Activated CD8-positive, alpha-beta T cell treated with anti-CD3 and anti-CD28 coated beads for 36 hours (primary cell): ENCODE measurements around the gene RIMOC1. TPM values are rescaled to one million over a fixed set of nuclear protein-coding genes. Genes with fewer than 3 reads are reported as not detected.
A peak's percentile ranks its signal among the peaks of the same experiment; 100 is the strongest.

Source experiments
- ATAC-seq: fragments of 200-7000 bp; cut with Tn5 transposase; one replicate; pipeline ENCODE4 v1.10.0; 2021; ENCODE audit warnings: mild to moderate bottlenecking, moderate library complexity
- CTCF ChIA-PET: fragments of 350-600 bp; sonication (Branson Sonifier 250); formaldehyde crosslinking; loops from one replicate; lab custom pipeline; 2021; ENCODE audit warnings: antibody characterized with exemption; lab: Charles Lee
- POLR2A ChIA-PET: fragments of 350-600 bp; sonication (Branson Sonifier 250); formaldehyde crosslinking; loops from one replicate; lab custom pipeline; 2021; ENCODE audit warnings: antibody characterized with exemption; lab: Charles Lee
- DNase-seq: peaks from one replicate; pipeline ENCODE4 v3.0.0-alpha.2; 2020
- H3K27ac Mint-ChIP-seq: one replicate; pipeline ENCODE4 v1.8.0; 2021; ENCODE audit warnings: mild to moderate bottlenecking, mixed read lengths
- H3K27me3 Mint-ChIP-seq: one replicate; pipeline ENCODE4 v1.8.0; 2021; ENCODE audit warnings: mixed read lengths
- H3K36me3 Mint-ChIP-seq: one replicate; pipeline ENCODE4 v1.8.0; 2021; ENCODE audit warnings: low read depth, mixed read lengths
- H3K4me1 Mint-ChIP-seq: one replicate; pipeline ENCODE4 v1.8.0; 2021; ENCODE audit warnings: low read depth, mixed read lengths
- H3K4me3 Mint-ChIP-seq: one replicate; pipeline ENCODE4 v1.8.0; 2021; ENCODE audit warnings: mild to moderate bottlenecking, moderate library complexity, mixed read lengths
- H3K9me3 Mint-ChIP-seq: one replicate; pipeline ENCODE4 v1.8.0; 2021; ENCODE audit warnings: mixed read lengths
- intact Hi-C: fragments of 100-400 bp; cut with micrococcal nuclease; formaldehyde crosslinking; loops from one replicate; pipeline ENCODE4 v1.10.0; 2022
- total RNA-seq, 2 experiments: library from RNA; stranded (reverse); gene quantifications; one replicate each; pipeline ENCODE4 v1.2.3, GENCODE V29; 2021
- TF ChIP-seq, protein P1 (sequence below): fragments of 200-600 bp; IDR thresholded peaks from one replicate; pipeline ENCODE4 v1.8.0; 2022; ENCODE audit warnings: antibody characterized with exemption, mild to moderate bottlenecking

Gene RIMOC1
- total RNA-seq, 2 experiments from 2014 or later, result 19.5 to 19.8 TPM

GRCh38 chr5:41903382-41903891 lies 707 bp upstream of the RIMOC1 start:
- peak overlapping the region; percentile 95 for H3K4me3 Mint-ChIP-seq
- intact Hi-C loops, result no loop called here
- H3K27me3 Mint-ChIP-seq, result peaks cover 3% of the 10 kb centered on the region
- H3K27ac Mint-ChIP-seq, result peak overlapping the region; percentile 99
- H3K36me3 Mint-ChIP-seq, result peaks cover 19% of the 10 kb centered on the region
- DNase-seq, result no peak
- no peak for ATAC-seq
- H3K9me3 Mint-ChIP-seq, result no peaks in the 10 kb centered on the region
- TF ChIP-seq, protein P1, sequence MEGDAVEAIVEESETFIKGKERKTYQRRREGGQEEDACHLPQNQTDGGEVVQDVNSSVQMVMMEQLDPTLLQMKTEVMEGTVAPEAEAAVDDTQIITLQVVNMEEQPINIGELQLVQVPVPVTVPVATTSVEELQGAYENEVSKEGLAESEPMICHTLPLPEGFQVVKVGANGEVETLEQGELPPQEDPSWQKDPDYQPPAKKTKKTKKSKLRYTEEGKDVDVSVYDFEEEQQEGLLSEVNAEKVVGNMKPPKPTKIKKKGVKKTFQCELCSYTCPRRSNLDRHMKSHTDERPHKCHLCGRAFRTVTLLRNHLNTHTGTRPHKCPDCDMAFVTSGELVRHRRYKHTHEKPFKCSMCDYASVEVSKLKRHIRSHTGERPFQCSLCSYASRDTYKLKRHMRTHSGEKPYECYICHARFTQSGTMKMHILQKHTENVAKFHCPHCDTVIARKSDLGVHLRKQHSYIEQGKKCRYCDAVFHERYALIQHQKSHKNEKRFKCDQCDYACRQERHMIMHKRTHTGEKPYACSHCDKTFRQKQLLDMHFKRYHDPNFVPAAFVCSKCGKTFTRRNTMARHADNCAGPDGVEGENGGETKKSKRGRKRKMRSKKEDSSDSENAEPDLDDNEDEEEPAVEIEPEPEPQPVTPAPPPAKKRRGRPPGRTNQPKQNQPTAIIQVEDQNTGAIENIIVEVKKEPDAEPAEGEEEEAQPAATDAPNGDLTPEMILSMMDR, result no peak
- ChIA-PET CTCF (interaction anchor here (0.6 to 1.6 kb wide), 4 partner anchors 26 to 47 kb away, joined by 3 to 6 read pairs (median 4); no protein-coding TSS in a partner anchor), POLR2A (interaction anchor here (1.1 to 2.9 kb wide), 10 partner anchors 9 to 1699 kb away, joined by 3 to 23 read pairs (median 5); partner anchors contain the start of genes FBXO4 and OXCT1)
- peaks cover 38% of the 10 kb centered on the region for H3K4me1 Mint-ChIP-seq

- H3K4me3 Mint-ChIP-seq, result no peak overlapping the region
- H3K27me3 Mint-ChIP-seq, result peaks cover 3% of the 10 kb centered on the region
- POLR2A ChIA-PET, result interaction anchor here (2.9 kb wide), 1 partner anchor 35 kb away, joined by 19 read pairs; the partner anchor contains the start of gene OXCT1
- CTCF ChIA-PET, result no interaction called here
- TF ChIP-seq, protein P1, result no peak
- DNase-seq (no peak), ATAC-seq (no peak)
- H3K4me1 Mint-ChIP-seq, result peaks cover 43% of the 10 kb centered on the region
- intact Hi-C loops, result no loop called here
- H3K9me3 Mint-ChIP-seq, result no peaks in the 10 kb centered on the region
- H3K27ac Mint-ChIP-seq, result no peak overlapping the region
- peaks cover 37% of the 10 kb centered on the region for H3K36me3 Mint-ChIP-seq
Observed at GRCh38 chr5:41906151-41906550, 2.0 kb downstream of the RIMOC1 start.

- peaks cover 54% of the 10 kb centered on the region for H3K36me3 Mint-ChIP-seq
- H3K4me1 Mint-ChIP-seq, result peaks cover 42% of the 10 kb centered on the region
- peak overlapping the region; percentile 63 for H3K27ac Mint-ChIP-seq
- DNase-seq (no peak), ATAC-seq (no peak)
- TF ChIP-seq, protein P1, result no peak
- H3K4me3 Mint-ChIP-seq, result no peak overlapping the region
- CTCF ChIA-PET, result interaction anchor here (1.2 to 1.5 kb wide), 2 partner anchors 17 to 52 kb away, joined by 3 to 5 read pairs; partner anchors contain the start of gene FBXO4
- intact Hi-C loops, result no loop called here
- POLR2A ChIA-PET, result no interaction called here
- no peaks in the 10 kb centered on the region for H3K9me3 Mint-ChIP-seq
- H3K27me3 Mint-ChIP-seq, result peaks cover 3% of the 10 kb centered on the region
Observed at GRCh38 chr5:41908374-41909079, 4.4 kb downstream of the RIMOC1 start.

DNA sequence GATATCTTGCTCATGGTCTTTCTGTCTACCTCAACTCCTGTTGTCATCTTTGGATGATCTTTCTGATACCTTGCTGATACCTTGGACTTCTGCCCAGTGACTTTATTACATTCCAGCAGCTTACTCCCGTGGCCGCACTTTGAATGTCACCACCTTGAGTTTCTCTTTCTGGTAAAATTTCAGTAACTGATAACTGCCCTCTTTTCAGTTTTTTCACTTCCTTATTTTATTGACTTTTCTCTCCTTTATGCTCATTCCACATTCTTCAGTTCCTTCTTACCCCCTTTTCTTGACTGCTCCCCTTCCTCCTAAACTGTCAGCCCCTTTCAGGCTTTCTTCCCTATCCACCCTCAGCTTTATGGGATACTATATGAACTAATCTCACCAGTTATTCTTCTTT lies 14.0 kb downstream of the RIMOC1 start:
- TF ChIP-seq, protein P1, result no peak
- Mint-ChIP-seq H3K9me3 (no peaks in the 10 kb centered on the region), H3K4me3 (no peak overlapping the region), H3K36me3 (peaks cover 44% of the 10 kb centered on the region), H3K4me1 (peaks cover 19% of the 10 kb centered on the region), H3K27me3 (no peaks in the 10 kb centered on the region), H3K27ac (peak overlapping the region; percentile 44)
- DNase-seq, result no peak
- ATAC-seq, result no peak
- POLR2A ChIA-PET, result no interaction called here
- intact Hi-C loops, result no loop called here
- CTCF ChIA-PET, result no interaction called here

GRCh38 chr5:41921166-41921565 lies 17.0 kb downstream of the RIMOC1 start:
- no peak overlapping the region for H3K27ac Mint-ChIP-seq
- H3K4me1 Mint-ChIP-seq, result peaks cover 15% of the 10 kb centered on the region
- no peaks in the 10 kb centered on the region for H3K27me3 Mint-ChIP-seq
- peaks cover 26% of the 10 kb centered on the region for H3K36me3 Mint-ChIP-seq
- CTCF ChIA-PET, result interaction anchor here (2.5 kb wide), 1 partner anchor 65 kb away, joined by 9 read pairs; no protein-coding TSS in a partner anchor
- DNase-seq (no peak), ATAC-seq (no peak)
- intact Hi-C loops, result loop anchor here (5.0 kb wide), 1 partner anchor 49 kb away; the partner anchor contains the start of gene OXCT1
- no peak overlapping the region for H3K4me3 Mint-ChIP-seq
- H3K9me3 Mint-ChIP-seq, result no peaks in the 10 kb centered on the region
- TF ChIP-seq, protein P1, result no peak
- POLR2A ChIA-PET, result interaction anchor here (1.0 kb wide), 1 partner anchor 47 kb away, joined by 3 read pairs; no protein-coding TSS in a partner anchor
